H1 (cell line): ENCODE data around the gene C5orf34.

Experiments used
- BRCA1 ChIP-seq: IDR thresholded peaks from 2 replicates; pipeline ENCODE4 v1.6.1; 2012; ENCODE audit warnings: low read depth, low read length, improper control_type of control experiment
- CHD1 ChIP-seq: IDR thresholded peaks from 2 replicates; pipeline ENCODE4 v1.6.1; 2012; ENCODE audit warnings: low read depth, low read length, improper control_type of control experiment
- CHD2 ChIP-seq: IDR thresholded peaks from 2 replicates; pipeline ENCODE4 v1.6.1; 2012; ENCODE audit warnings: low read length, improper control_type of control experiment
- EZH2 ChIP-seq: fragments of 200-600 bp; sonication (generic); IDR thresholded peaks from 2 replicates; pipeline ENCODE4 v1.7.1; 2012; ENCODE audit warnings: low read depth, mild to moderate bottlenecking, moderate library complexity, low read length, inconsistent platforms; ENCODE audit not compliant: severe bottlenecking
- GTF2F1 ChIP-seq: IDR thresholded peaks from 2 replicates; pipeline ENCODE4 v1.6.1; 2012; ENCODE audit warnings: low read depth, low read length, improper control_type of control experiment, borderline replicate concordance
- HDAC2 ChIP-seq, 2 experiments: fragments of 300-600 bp in 1 of 2; sonication (generic) in 1 of 2; IDR thresholded peaks; 2 replicates each; pipeline ENCODE4 v1.6.1; 2011 to 2012; ENCODE audit warnings: low read depth in 2 of 2, low read length in 2 of 2, mild to moderate bottlenecking in 2 of 2, moderate library complexity in 2 of 2, borderline replicate concordance in 1 of 2, inconsistent platforms in 1 of 2
- POLR2A ChIP-seq, 2 experiments: IDR thresholded peaks; 1 replicate in 1 of 2; 2 replicates in 1 of 2; pipeline ENCODE4 v1.6.1; 2011; ENCODE audit warnings: low read depth in 2 of 2, low read length in 2 of 2, mild to moderate bottlenecking in 2 of 2; ENCODE audit errors: control extremely low read depth in 1 of 2
- POLR2AphosphoS5 ChIP-seq: IDR thresholded peaks from 2 replicates; pipeline ENCODE4 v1.6.1; 2011; ENCODE audit warnings: low read depth, low read length
- RBBP5 ChIP-seq: IDR thresholded peaks from 2 replicates; pipeline ENCODE4 v1.7.1; 2012; ENCODE audit warnings: low read depth, mild to moderate bottlenecking, inconsistent platforms, low read length, moderate library complexity, borderline replicate concordance
- SIN3A ChIP-seq, 2 experiments: IDR thresholded peaks in 1 of 2; conservative IDR thresholded peaks in 1 of 2; 2 replicates each; pipeline ENCODE4 v1.6.1; 2011 to 2012; ENCODE audit warnings: low read length in 2 of 2, improper control_type of control experiment in 1 of 2, low read depth in 1 of 2, mild to moderate bottlenecking in 1 of 2
- SP1 ChIP-seq: IDR thresholded peaks from 2 replicates; pipeline ENCODE4 v1.6.1; 2011; ENCODE audit warnings: low read depth, low read length
- TAF1 ChIP-seq: IDR thresholded peaks from 2 replicates; pipeline ENCODE4 v1.6.1; 2011; ENCODE audit warnings: mild to moderate bottlenecking, low read depth, low read length
- TCF12 ChIP-seq: IDR thresholded peaks from 2 replicates; pipeline ENCODE4 v1.6.1; 2011; ENCODE audit warnings: low read depth, mild to moderate bottlenecking, low read length
- TF ChIP-seq, protein P1 (sequence below), 3 experiments: IDR thresholded peaks; 1 replicate in 2 of 3; 2 replicates in 1 of 3; pipeline versions ENCODE4 v1.5.1 to v1.6.1; 2011; ENCODE audit warnings: low read length in 3 of 3, mild to moderate bottlenecking in 3 of 3, inconsistent platforms in 2 of 3, low read depth in 1 of 3, moderate library complexity in 1 of 3; ENCODE audit not compliant: insufficient read depth in 1 of 3; ENCODE audit errors: control extremely low read depth in 1 of 3

DNA sequence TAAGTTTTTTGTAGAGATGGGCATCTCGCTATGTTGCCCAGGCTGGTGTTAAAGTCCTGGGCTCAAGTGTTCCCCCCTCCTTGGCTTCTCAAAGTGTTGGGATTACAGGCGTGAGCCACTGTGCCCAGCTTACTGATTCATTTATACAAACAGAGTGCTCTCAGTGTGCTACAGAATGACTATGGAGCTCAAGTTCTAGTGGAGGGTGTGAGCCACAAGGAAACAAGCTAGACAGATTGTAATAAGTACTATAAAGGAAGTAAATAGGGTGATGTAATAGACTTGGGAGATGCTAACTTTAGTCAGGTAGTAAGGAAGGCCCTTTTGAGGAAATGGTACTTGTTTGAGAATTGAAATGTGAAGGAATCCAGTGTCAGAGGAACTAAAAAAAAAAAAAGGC, 29.5 kb downstream of the C5orf34 start:
- TF ChIP-seq, protein P1, sequence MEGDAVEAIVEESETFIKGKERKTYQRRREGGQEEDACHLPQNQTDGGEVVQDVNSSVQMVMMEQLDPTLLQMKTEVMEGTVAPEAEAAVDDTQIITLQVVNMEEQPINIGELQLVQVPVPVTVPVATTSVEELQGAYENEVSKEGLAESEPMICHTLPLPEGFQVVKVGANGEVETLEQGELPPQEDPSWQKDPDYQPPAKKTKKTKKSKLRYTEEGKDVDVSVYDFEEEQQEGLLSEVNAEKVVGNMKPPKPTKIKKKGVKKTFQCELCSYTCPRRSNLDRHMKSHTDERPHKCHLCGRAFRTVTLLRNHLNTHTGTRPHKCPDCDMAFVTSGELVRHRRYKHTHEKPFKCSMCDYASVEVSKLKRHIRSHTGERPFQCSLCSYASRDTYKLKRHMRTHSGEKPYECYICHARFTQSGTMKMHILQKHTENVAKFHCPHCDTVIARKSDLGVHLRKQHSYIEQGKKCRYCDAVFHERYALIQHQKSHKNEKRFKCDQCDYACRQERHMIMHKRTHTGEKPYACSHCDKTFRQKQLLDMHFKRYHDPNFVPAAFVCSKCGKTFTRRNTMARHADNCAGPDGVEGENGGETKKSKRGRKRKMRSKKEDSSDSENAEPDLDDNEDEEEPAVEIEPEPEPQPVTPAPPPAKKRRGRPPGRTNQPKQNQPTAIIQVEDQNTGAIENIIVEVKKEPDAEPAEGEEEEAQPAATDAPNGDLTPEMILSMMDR (IDR thresholded peaks at IDR 0.05; ENCODE audit: control extremely low read depth in 1 of 3, insufficient read depth in 1 of 3, low read depth in 1 of 3, low read length in 3 of 3) = no peak
- no peak for TF ChIP-seq EZH2
- no peak for TF ChIP-seq HDAC2 (IDR thresholded peaks at IDR 0.05; ENCODE audit: borderline replicate concordance in 1 of 2, low read depth in 2 of 2, low read length in 2 of 2)
- TF ChIP-seq CHD2 = no peak
- no peak for TF ChIP-seq POLR2AphosphoS5
- TF ChIP-seq TAF1 = no peak
- TF ChIP-seq GTF2F1 = no peak
- no peak for TF ChIP-seq CHD1
- TF ChIP-seq TCF12 = no peak
- TF ChIP-seq POLR2A (IDR thresholded peaks at IDR 0.05; ENCODE audit: control extremely low read depth in 1 of 2, low read depth in 2 of 2, low read length in 2 of 2) = no peak
- TF ChIP-seq SP1 = no peak
- no peak for TF ChIP-seq SIN3A (conservative IDR thresholded peaks at IDR 0.05 in 1 of 2, IDR thresholded peaks at IDR 0.05 in 1 of 2; ENCODE audit: low read depth in 1 of 2, low read length in 2 of 2)
- TF ChIP-seq RBBP5 = no peak
- TF ChIP-seq BRCA1 = no peak
